ENCODE data around the gene SLC18B1.

SLC18B1 gene

GRCh38 chr6:132797951-132798868 lies at the start of gene SLC18B1:
Gene SLC18B1 (minus strand): TSS chr6:132798637. CDS start chr6:132798456, 181 bp downstream.
- no peak for DNase-seq (ENCODE audit: low spot score)

- no peak for DNase-seq (ENCODE audit: low spot score)
These were observed 45.0 kb upstream of the SLC18B1 start for GRCh38 chr6:132843316-132844035.

- DNase-seq (ENCODE audit: low spot score) = no peak
These were observed 43.5 kb upstream of the SLC18B1 start for GRCh38 chr6:132841966-132842365.

- no peak for DNase-seq (ENCODE audit: low spot score)
These were observed 34.5 kb upstream of the SLC18B1 start for GRCh38 chr6:132832891-132833290.

- DNase-seq (ENCODE audit: low spot score) = no peak
These were observed 31.9 kb upstream of the SLC18B1 start for GRCh38 chr6:132830334-132830751.

- no peak for DNase-seq (ENCODE audit: low spot score)
These were observed 22.4 kb upstream of the SLC18B1 start for GRCh38 chr6:132820629-132821381.

- no peak for DNase-seq (ENCODE audit: low spot score)
These were observed 21.1 kb upstream of the SLC18B1 start for GRCh38 chr6:132819405-132820161.

- DNase-seq (ENCODE audit: low spot score) = no peak
These were observed 20.2 kb upstream of the SLC18B1 start for GRCh38 chr6:132818404-132819359.

- DNase-seq (ENCODE audit: low spot score) = no peak
These were observed 19.3 kb upstream of the SLC18B1 start for GRCh38 chr6:132817554-132818403.

- DNase-seq (ENCODE audit: low spot score) = no peak
These were observed 18.2 kb upstream of the SLC18B1 start for GRCh38 chr6:132816660-132817059.

- DNase-seq (ENCODE audit: low spot score) = no peak
These were observed 16.5 kb upstream of the SLC18B1 start for GRCh38 chr6:132814716-132815570.

GRCh38 chr6:132813173-132813856 lies 14.9 kb upstream of the SLC18B1 start:
- no peak for DNase-seq (ENCODE audit: low spot score)

- DNase-seq (ENCODE audit: low spot score) = no peak
These were observed 14.3 kb upstream of the SLC18B1 start for GRCh38 chr6:132812756-132813172.

GRCh38 chr6:132812255-132812732 lies 13.9 kb upstream of the SLC18B1 start:
- no peak for DNase-seq (ENCODE audit: low spot score)

- no peak for DNase-seq (ENCODE audit: low spot score)
These were observed 12.8 kb upstream of the SLC18B1 start for GRCh38 chr6:132811276-132811675.

GRCh38 chr6:132805548-132805947 lies 7.1 kb upstream of the SLC18B1 start:
- no peak for DNase-seq (ENCODE audit: low spot score)

- no peak for DNase-seq (ENCODE audit: low spot score)
These were observed 5.8 kb upstream of the SLC18B1 start for GRCh38 chr6:132804251-132804650.

GRCh38 chr6:132800656-132801055 lies 2.2 kb upstream of the SLC18B1 start:
- DNase-seq (ENCODE audit: low spot score) = no peak
